NCI-H446 treated with DMSO at 0.1 percent for 48 hours (cell line): ENCODE measurements around the gene ZNF530.

Experiments
- DNase-seq: peaks from one replicate; lab custom pipeline; 2025; lab: John Stamatoyannopoulos, UW

ZNF530 gene

DNA sequence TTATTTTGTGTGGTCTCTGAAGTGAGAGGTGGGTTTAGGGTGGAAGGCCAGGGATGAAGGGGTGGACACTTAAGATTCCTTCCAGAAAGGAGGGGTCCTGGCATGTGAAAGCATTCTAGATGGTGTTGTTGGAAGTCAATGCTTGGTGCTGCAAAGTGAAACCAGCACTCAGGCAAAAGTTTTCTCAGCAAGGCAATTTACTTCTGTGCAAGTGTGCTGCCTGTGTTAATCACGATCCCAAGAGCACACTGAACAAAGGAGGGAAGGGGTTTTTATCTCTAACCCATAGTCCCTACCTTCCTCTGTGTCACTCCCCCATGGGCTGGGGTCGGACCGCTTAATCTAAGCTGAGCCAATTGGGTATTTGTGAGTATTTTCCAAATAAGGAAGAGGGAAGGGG lies 15.7 kb downstream of the ZNF530 start:
- no peak for DNase-seq

DNA sequence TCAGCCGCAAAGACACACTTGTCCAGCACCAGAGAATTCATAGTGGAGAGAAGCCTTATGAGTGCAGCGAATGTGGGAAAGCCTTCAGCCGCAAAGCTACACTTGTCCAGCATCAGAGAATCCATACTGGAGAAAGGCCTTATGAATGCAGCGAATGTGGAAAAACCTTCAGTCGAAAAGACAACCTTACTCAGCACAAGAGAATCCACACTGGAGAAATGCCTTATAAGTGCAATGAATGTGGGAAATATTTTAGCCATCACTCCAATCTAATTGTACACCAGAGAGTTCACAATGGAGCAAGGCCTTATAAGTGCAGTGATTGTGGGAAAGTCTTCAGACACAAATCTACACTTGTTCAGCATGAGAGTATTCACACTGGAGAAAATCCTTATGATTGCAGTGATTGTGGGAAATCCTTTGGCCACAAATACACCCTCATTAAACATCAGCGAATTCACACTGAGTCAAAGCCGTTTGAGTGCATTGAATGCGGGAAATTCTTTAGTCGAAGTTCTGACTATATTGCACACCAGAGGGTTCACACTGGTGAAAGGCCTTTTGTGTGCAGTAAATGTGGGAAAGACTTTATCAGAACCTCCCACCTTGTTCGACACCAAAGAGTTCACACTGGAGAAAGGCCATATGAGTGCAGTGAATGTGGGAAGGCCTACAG lies 21.1 kb downstream of the ZNF530 start:
- DNase-seq: no peak

DNA sequence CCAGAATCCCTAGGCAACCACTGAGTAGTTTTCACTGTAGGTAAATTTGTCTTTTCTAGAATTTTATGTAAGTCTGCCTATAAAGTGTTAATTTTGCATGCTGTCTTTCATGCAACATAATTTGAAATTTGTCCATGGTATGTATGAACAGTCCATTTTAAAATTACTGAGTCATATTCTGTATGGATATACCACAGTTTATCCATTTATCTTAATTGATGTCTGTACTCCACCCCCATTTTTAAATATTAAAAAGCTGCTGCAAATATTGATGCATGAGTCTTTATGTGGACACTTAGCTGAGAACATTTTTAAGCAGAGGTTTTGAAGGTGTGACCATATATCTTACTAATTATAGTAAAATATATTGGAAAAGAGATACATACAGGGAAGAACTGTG lies 23.4 kb downstream of the ZNF530 start:
- DNase-seq: no peak

DNA sequence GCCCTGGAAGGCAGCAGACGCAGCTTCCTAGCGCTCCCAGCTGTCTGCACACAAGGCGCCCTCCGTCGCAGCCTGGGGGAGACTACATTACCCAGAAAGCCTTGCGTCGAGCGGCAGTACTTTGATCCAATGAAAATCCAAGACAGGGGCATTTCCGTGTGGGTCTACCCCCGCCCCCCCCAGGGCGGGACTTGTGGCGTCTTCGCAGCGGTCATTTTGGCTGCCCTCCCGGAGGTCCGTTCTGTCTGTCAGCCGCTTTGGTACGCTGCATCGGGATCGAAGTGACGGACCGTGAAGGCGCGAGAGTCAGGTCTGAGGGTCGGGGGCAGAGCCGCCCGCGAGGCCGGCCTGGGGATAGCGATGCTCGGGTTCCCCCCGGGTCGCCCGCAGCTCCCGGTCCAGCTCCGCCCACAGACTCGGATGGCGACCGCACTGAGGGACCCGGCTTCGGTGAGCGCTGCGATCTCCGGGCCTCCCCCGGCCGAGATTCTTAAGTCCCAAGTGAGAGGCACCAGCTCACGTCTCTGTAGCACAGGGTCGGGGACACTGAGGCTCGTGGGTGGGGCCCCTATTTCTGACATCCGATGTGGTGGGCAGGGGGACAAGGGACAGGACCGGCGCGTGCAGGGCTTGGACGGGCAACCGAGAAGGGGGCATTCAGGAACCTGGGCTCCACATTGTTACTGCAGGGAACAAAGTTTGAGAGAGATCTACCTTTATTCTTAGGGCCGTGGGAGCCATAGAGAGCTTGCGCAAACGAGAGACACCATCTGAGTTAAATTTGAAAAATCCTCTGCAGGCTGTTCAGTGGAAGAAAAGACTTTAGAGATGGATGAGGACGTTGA lies 33.5 kb downstream of the ZNF530 start, which contains the start of gene ZNF211:
Gene ZNF211, plus strand, starts transcription at position 182 of the 845 bp plus-strand sequence. Its CDS starts 179 bp downstream, at position 361.
- peak; percentile 69 for DNase-seq

DNA sequence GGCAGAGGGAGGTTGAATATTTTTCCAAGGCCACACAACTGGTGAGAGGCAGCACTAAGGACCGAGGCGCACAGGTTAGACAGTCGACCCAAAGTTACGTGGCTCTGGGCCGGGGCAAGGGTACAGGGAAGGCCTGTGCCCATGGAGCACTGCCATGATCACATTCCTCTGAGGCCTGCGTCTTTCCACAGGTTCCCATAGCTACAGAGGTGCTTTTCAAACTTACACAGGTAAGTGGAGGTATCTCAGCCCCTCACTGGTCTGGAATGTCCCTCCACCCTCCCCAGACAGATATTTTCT lies 34.1 kb downstream of the ZNF530 start:
- no peak for DNase-seq

DNA sequence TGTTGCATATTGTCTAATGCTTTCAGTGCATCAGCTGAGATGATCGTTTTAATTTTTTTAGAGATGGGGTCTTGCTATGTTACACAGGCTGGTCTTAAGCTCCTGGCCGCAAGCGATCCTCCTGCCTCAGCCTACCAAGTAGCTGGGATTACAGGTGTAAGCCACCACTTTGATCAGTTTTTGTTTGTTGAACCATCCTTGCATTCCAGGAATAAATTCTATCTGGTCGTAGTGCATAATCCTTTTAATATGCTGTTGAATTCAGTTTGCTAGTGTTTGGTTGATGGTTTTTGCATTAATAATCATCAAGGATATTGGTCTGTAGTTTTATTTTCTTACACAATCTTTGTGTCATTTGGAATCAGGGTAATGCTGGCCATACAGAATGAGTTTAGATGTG lies 37.7 kb downstream of the ZNF530 start:
- DNase-seq: no peak

DNA sequence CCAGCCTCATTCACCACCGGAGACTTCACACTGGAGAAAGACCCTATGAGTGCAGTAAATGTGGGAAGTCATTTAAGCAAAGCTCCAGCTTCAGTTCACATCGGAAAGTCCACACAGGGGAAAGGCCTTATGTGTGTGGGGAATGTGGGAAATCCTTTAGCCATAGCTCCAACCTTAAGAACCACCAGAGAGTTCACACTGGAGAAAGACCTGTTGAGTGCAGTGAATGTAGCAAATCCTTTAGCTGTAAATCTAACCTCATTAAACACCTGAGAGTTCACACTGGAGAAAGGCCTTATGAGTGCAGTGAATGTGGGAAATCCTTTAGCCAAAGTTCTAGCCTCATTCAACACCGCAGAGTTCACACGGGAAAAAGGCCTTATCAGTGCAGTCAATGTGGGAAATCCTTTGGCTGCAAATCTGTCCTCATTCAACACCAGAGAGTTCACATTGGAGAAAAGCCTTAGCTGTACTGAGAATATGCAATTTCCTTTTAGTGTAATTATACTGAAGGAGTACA lies 42.1 kb downstream of the ZNF530 start:
- no peak for DNase-seq

DNA sequence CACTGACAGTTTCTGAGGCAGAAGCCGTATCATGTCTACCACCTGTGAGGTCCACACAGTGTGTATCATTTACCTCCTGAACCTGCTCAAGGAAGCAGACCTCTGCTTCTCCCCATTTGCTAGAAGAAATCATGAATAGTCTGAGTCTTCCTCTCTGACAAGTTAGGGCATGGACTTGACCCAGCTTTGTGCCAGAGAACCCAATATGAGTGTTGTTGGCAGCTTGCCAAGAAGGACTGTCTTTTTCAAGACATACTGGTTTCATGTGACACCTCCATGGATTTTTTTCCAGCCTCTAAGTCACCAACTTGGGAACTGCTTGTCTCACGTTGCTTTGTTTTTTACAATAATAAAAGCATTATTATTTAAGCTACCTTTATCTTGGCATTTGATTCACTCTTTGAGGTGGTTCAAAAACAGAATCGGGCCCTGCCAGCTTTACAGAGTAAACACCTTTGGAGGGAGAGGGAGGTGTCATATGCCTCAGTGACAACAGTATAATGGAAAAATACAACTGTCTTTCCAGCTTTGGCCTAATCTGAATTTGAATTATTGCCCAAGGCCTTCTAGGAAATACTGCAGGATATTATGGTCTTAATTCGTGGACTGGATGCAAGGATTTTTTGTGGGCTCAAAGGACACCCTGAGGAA lies 42.8 kb downstream of the ZNF530 start:
- no peak for DNase-seq

DNA sequence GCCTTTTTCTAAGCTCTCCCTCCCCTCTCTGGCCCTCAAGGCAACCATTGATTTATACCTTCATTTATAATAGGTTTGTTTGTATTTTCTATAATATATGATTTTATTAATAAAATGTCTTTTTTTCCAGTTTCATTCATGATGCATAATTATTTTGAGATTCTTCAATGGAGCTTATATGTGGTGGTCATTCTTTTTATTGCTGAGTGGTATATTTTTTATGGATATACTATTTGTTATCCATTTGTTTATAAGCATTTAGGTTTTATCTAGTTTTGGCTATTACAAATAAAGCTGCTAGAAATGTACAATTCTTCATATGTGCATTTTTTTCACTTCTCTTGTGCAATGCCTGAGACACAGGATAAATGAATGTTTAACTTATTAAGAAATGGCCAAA lies 44.0 kb downstream of the ZNF530 start:
- DNase-seq: no peak

DNA sequence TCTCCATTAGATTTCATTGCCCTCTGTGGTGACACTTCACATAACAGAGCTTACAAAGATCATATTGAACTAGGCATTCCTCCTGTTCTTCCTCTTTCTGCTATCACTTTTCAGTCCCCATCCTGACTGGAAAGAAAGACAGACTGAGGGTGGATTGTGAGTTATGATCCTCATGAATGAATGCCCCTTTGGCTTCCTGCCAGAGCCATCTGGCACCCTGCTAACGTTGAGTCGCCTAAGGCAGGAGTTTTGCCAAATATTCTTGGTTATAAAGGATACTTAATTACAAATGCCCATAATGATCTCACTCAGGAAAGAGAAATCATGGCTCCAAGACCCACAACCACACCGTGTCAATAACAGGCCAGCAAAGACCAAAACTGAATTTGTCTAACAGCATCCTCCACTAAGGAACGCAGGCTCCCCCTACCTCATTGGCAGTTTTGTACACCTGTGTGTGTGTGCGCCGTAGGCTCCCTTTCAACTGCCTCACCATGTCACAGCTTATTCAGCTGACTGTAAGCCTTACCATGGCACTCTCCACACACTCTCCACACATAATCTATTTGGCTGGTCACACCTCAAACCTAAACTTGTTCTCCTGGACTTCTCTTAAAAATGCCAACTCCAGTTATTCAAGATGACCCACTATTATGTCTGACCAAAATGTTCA lies 48.8 kb downstream of the ZNF530 start:
- DNase-seq: peak; percentile 66

DNA sequence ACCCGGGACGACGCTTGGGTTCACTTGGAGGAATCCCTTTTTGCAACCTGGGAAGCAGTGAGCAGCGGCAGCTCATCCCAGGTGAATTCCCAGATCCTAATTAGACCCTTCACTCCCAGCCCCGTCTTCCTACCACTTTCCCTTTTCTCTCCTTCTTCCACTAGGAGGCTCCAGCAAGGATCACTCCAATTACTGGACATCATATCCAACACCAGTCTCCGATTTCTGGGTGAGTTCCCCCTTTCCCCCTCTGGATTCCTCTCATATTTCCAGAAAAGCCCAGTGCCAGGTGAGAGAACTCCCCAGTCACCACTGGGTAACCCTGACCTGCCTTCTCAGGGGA lies 51.9 kb downstream of the ZNF530 start:
- DNase-seq: no peak

DNA sequence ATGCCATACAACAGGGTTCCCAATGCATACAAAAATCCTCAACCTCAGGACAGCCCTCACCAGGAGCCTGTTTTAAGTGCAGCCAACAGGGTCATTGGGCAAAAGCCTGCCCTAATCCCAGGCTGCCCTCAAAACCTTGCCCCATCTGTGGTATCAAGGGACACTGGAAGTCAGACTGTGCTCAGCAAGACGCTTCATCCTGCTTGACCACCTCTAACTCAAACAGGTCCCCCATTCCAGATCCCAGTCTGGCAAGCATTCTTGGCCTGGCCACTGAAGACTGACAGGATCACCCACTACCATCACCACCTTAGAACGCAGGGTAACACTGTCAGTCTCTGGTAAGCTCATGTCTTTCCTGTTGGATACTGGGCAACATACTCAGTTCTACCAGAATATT lies 54.0 kb downstream of the ZNF530 start:
- DNase-seq: no peak

DNA sequence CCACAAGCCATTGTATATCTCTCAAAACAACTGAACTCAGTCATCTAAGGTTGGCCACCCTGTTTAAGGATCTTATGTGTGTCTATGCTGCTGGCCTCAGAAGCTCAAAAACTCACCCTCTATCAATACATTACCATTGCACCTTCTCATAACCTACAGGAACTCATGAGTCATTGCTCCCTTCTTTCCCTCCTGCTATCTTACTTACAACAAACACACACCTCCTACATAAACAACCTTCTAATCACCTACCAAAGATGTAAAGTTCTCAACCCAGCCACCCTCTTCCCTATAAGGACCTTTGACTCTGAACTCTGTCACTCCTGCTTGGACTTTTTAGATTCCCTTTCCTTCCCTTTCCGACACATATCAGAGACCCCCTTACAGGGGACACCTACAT lies 55.8 kb downstream of the ZNF530 start:
- no peak for DNase-seq

DNA sequence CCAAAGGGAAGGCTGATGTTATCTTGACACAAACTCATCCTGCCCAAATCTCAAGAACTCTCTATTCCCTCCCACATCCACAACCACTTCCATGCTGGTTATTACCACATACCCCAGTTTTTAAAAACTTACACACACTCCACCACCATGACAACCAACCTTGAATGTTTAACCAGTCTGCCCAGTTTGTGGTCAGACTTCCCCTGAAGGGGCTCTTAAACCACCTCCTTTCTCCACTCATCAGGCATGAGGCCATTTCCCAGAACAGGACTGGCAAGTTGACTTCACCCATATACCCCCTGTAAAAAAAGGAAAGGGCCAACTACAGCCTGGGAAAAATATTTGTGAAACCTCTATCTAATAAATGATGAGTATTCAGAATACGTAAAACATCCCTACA lies 56.7 kb downstream of the ZNF530 start:
- no peak for DNase-seq
